AG09319 (cell line): Measurements from ENCODE around the gene PHYHIPL.

Source experiments
- DNase-seq: peaks from one replicate; pipeline ENCODE4 v3.0.0-alpha.2; 2010; ENCODE audit warnings: low read depth; ENCODE audit errors: extremely low read depth
- TF ChIP-seq, protein P1 (sequence below): IDR thresholded peaks from 2 replicates; pipeline ENCODE4 v1.5.1; 2011; ENCODE audit warnings: low read depth, mild to moderate bottlenecking, inconsistent platforms, low read length, moderate library complexity

PHYHIPL gene

DNA sequence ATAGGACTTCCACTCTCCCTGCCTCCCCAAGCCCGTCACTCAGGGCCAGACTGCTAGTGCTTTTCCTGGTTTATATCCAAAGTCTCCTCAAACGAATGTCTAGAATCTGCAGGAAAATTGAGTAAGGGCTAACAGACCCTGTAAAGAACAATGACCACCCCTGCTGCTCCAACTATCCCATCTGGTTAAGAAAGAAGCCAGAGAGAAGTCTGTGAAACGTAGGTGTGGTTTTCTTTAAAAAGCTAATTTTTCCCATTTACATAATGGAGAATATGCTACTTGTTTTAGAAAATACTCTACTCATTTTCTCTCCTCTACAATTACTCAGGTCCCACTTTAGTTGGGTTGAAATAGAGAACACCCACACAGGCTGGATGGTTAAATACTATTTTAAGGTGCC, 113.4 kb downstream of the PHYHIPL start:
- TF ChIP-seq, protein P1, sequence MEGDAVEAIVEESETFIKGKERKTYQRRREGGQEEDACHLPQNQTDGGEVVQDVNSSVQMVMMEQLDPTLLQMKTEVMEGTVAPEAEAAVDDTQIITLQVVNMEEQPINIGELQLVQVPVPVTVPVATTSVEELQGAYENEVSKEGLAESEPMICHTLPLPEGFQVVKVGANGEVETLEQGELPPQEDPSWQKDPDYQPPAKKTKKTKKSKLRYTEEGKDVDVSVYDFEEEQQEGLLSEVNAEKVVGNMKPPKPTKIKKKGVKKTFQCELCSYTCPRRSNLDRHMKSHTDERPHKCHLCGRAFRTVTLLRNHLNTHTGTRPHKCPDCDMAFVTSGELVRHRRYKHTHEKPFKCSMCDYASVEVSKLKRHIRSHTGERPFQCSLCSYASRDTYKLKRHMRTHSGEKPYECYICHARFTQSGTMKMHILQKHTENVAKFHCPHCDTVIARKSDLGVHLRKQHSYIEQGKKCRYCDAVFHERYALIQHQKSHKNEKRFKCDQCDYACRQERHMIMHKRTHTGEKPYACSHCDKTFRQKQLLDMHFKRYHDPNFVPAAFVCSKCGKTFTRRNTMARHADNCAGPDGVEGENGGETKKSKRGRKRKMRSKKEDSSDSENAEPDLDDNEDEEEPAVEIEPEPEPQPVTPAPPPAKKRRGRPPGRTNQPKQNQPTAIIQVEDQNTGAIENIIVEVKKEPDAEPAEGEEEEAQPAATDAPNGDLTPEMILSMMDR: no peak
- no peak for DNase-seq

DNA sequence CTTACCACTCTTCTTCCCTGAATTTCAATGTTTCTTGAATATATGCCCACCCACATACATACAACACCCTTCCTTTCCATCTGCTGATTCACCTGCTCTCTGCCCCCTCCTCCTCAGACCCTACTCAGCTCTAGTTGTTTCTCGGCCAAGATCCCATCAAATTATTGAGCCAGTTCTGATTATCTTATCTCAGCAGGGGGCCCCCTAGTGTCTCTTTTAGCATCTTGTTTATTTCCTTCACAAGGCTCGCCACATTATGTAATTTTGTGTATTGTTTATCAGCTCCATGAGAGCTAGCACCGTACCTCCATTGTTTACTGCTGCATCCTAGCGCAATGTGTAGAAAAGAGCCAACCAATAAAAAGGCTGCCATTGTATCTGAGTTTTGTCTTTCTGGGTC, 114.0 kb downstream of the PHYHIPL start:
- TF ChIP-seq, protein P1: no peak; the same call in 1 of the 2 replicates
- DNase-seq: no peak
